Measurements from ENCODE around the gene SNAP25. TPM values are rescaled to one million over a fixed set of nuclear protein-coding genes. Genes with fewer than 3 reads are reported as not detected.

SNAP25 gene
- total RNA-seq, 2 experiments from 2014 or later: 0.15 to 0.17 TPM

GRCh38 chr20:10213526-10213925, 5.1 kb upstream of the SNAP25 start:
- ChIA-PET CTCF (no interaction called here), POLR2A (no interaction called here)

- CTCF ChIA-PET: no interaction called here
- POLR2A ChIA-PET: no interaction called here
Observed at GRCh38 chr20:10216146-10216791, 2.4 kb upstream of the SNAP25 start.

GRCh38 chr20:10217721-10218410, 764 bp upstream of the SNAP25 start:
- ChIA-PET POLR2A (no interaction called here), CTCF (no interaction called here)

- CTCF ChIA-PET: no interaction called here
Observed at GRCh38 chr20:10219452-10219791, 792 bp downstream of the SNAP25 start.

GRCh38 chr20:10219993-10220750, 1.5 kb downstream of the SNAP25 start:
- CTCF ChIA-PET: no interaction called here
- POLR2A ChIA-PET: no interaction called here

More at GRCh38 chr20:10219452-10219791, 792 bp downstream of the SNAP25 start:
- POLR2A ChIA-PET: no interaction called here

- ChIA-PET POLR2A (no interaction called here), CTCF (no interaction called here)
Observed at GRCh38 chr20:10221021-10221420, 2.4 kb downstream of the SNAP25 start.

GRCh38 chr20:10225439-10226060, 6.9 kb downstream of the SNAP25 start:
- CTCF ChIA-PET: no interaction called here
- POLR2A ChIA-PET: no interaction called here

- CTCF ChIA-PET: no interaction called here
Observed at GRCh38 chr20:10228330-10228729, 9.7 kb downstream of the SNAP25 start.

GRCh38 chr20:10231290-10231689, 12.7 kb downstream of the SNAP25 start:
- CTCF ChIA-PET: no interaction called here
- POLR2A ChIA-PET: no interaction called here

More at GRCh38 chr20:10228330-10228729, 9.7 kb downstream of the SNAP25 start:
- POLR2A ChIA-PET: no interaction called here

- ChIA-PET CTCF (no interaction called here), POLR2A (no interaction called here)
Observed at GRCh38 chr20:10236540-10237533, 18.2 kb downstream of the SNAP25 start.

- ChIA-PET POLR2A (no interaction called here), CTCF (no interaction called here)
Observed at GRCh38 chr20:10239954-10240353, 21.3 kb downstream of the SNAP25 start.

- CTCF ChIA-PET: no interaction called here
Observed at GRCh38 chr20:10240655-10241054, 22.0 kb downstream of the SNAP25 start.

GRCh38 chr20:10242166-10242565, 23.5 kb downstream of the SNAP25 start:
- ChIA-PET CTCF (no interaction called here), POLR2A (no interaction called here)

More at GRCh38 chr20:10240655-10241054, 22.0 kb downstream of the SNAP25 start:
- POLR2A ChIA-PET: no interaction called here

- POLR2A ChIA-PET: no interaction called here
- CTCF ChIA-PET: no interaction called here
Observed at GRCh38 chr20:10247440-10247839, 28.8 kb downstream of the SNAP25 start.

GRCh38 chr20:10249048-10249770, 30.6 kb downstream of the SNAP25 start:
- POLR2A ChIA-PET: no interaction called here
- CTCF ChIA-PET: no interaction called here

- ChIA-PET POLR2A (no interaction called here), CTCF (no interaction called here)
Observed at GRCh38 chr20:10249822-10250221, 31.2 kb downstream of the SNAP25 start.

- POLR2A ChIA-PET: no interaction called here
- CTCF ChIA-PET: no interaction called here
Observed at GRCh38 chr20:10250902-10251301, 32.3 kb downstream of the SNAP25 start.

GRCh38 chr20:10253780-10254179, 35.1 kb downstream of the SNAP25 start:
- ChIA-PET POLR2A (no interaction called here), CTCF (no interaction called here)

- POLR2A ChIA-PET: no interaction called here
- CTCF ChIA-PET: no interaction called here
Observed at GRCh38 chr20:10255846-10256245, 37.2 kb downstream of the SNAP25 start.

Measured in activated CD8-positive, alpha-beta memory T cell treated with anti-CD3 and anti-CD28 coated beads for 36 hours (primary cell).